ENCODE measurements around the gene LRRC18.

GRCh38 chr10:48902096-48902495 lies 37.5 kb downstream of the LRRC18 start:
- TF ChIP-seq CTCF (conservative IDR thresholded peaks at IDR 0.05), result peak; percentile 23; the same call in 1 of the 2 replicates
- TF ChIP-seq EZH2 (IDR thresholded peaks at IDR 0.05; ENCODE audit: low read depth), result no peak
